ENCODE measurements around the gene GTPBP4. TPM values are rescaled to one million over a fixed set of nuclear protein-coding genes. Genes with fewer than 3 reads are reported as not detected.

GTPBP4 gene
- total and polyA plus RNA-seq, 9 of the 15 experiments (the other 6 are each of a cell fraction or from before 2014, with no cell fraction given): 79.0 to 155 (median 128) TPM

- no peak for TF ChIP-seq HMBOX1 (IDR thresholded peaks at IDR 0.05)
- no peak for TF ChIP-seq NFIX (CRISPR knock-in tag; IDR thresholded peaks at IDR 0.05; ENCODE audit: low read depth)
- TF ChIP-seq PRMT5 (CRISPR knock-in tag; IDR thresholded peaks at IDR 0.05): 0 out of 2 replicates have a peak, but pooled peaks have one; percentile 54
- no peak for TF ChIP-seq ZNF609 (CRISPR knock-in tag; IDR thresholded peaks at IDR 0.05; ENCODE audit: borderline replicate concordance)
- TF ChIP-seq CREM (IDR thresholded peaks at IDR 0.05; ENCODE audit: low read depth): 0 out of 2 replicates have a peak, but pooled peaks have one; percentile 28
- no peak for TF ChIP-seq ARID1B (IDR thresholded peaks at IDR 0.05)
- no peak for TF ChIP-seq RBM17 (IDR thresholded peaks at IDR 0.05; ENCODE audit: borderline replicate concordance, low read depth, low read length)
- no peak for TF ChIP-seq KLF1 (tag; IDR thresholded peaks at IDR 0.05)
- TF ChIP-seq EP400 (IDR thresholded peaks at IDR 0.05): no peak
- TF ChIP-seq THAP7 (CRISPR knock-in tag; IDR thresholded peaks at IDR 0.05): no peak
- TF ChIP-seq CEBPG (CRISPR knock-in tag; IDR thresholded peaks at IDR 0.05): no peak
- TF ChIP-seq CEBPG (tag; conservative IDR thresholded peaks at IDR 0.05 in 1 of 2, IDR thresholded peaks at IDR 0.05 in 1 of 2): no peak
- TF ChIP-seq ZNF143 (CRISPR knock-in tag; IDR thresholded peaks at IDR 0.05): no peak
- no peak for TF ChIP-seq POLR2AphosphoS2 (IDR thresholded peaks at IDR 0.05; ENCODE audit: low read length)
- no peak for TF ChIP-seq NBN (IDR thresholded peaks at IDR 0.05; ENCODE audit: low read depth)
- TF ChIP-seq MITF (IDR thresholded peaks at IDR 0.05): no peak
- TF ChIP-seq ETV5 (CRISPR knock-in tag; IDR thresholded peaks at IDR 0.05; ENCODE audit: low read depth): no peak
- no peak for TF ChIP-seq ZNF395 (CRISPR knock-in tag; IDR thresholded peaks at IDR 0.05)
- no peak for TF ChIP-seq CBX8 (IDR thresholded peaks at IDR 0.05; ENCODE audit: borderline replicate concordance, extremely low read depth, low read depth, low read length, poor library complexity, severe bottlenecking)
- no peak for TF ChIP-seq TRIM28 (IDR thresholded peaks at IDR 0.05)
- TF ChIP-seq ZNF3 (CRISPR knock-in tag; IDR thresholded peaks at IDR 0.05): no peak
Measured at GRCh38 chr10:1048349-1048731, 60.1 kb downstream of the GTPBP4 start (continued).

Data from K562 (cell line).